ENCODE measurements around the gene FPGS.
A peak's percentile ranks its signal among the peaks of the same experiment; 100 is the strongest.

FPGS gene

GRCh38 chr9:127785933-127786772, 16.5 kb upstream of the FPGS start, which contains the start of gene CDK9:
Gene CDK9, plus strand, starts transcription at chr9:127786034. Its CDS starts 115 bp downstream, at chr9:127786149.
- H3K9me3 ChIP-seq (ENCODE audit: control insufficient read depth in 5 of 5, low read length in 5 of 5) = no peaks in the 10 kb centered on the region
- H3K27ac ChIP-seq (ENCODE audit: low read depth, low read length) = peak within 1 kb of the TSS; percentile 92
- peaks cover 6 to 70% (median 53%) of the 10 kb centered on the region in 5 donors for H3K4me1 ChIP-seq (ENCODE audit: control insufficient read depth in 5 of 5, insufficient read depth in 5 of 5, low read length in 5 of 5)
- H3K36me3 ChIP-seq (ENCODE audit: control insufficient read depth in 5 of 5, insufficient read depth in 5 of 5, low read length in 5 of 5) = peaks cover 0 to 42% (median 41%) of the 10 kb centered on the region in 5 donors
- no peaks in the 10 kb centered on the region for H3K27me3 ChIP-seq (ENCODE audit: control insufficient read depth in 5 of 5, insufficient read depth in 4 of 5, low read length in 5 of 5)
- H3K4me3 ChIP-seq (ENCODE audit: low read depth in 1 of 5, low read length in 5 of 5) = peak within 1 kb of the TSS; percentile 42 to 85 (median 81)
- peak within 1 kb of the TSS in 4 of 5 donors; percentile 71 to 96 (median 86) for H3K9ac ChIP-seq (ENCODE audit: low read length in 5 of 5)

DNA sequence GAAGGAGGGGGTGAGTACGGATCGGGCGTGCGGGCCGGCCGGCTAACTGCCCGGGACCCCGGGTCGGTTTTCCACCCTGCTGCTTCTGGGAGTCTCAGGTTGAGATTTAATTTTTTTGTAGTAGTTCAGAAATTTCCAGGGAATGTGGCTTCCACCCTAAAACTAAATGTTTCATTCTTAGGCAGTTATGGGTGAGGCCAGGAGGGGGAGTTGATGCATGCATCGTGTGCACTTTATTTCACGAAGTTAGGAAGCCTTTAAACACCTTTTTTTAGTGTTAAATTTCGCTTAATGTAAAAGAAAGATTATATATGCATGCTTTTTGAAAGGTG, 15.9 kb upstream of the FPGS start:
- Histone ChIP-seq H3K27ac (ENCODE audit: low read depth, low read length) (peak overlapping the region; percentile 92), H3K9me3 (ENCODE audit: control insufficient read depth in 5 of 5, low read length in 5 of 5) (no peaks in the 10 kb centered on the region), H3K4me3 (ENCODE audit: low read depth in 1 of 5, low read length in 5 of 5) (peak overlapping the region; percentile 42 to 85 (median 81)), H3K9ac (ENCODE audit: low read length in 5 of 5) (peak overlapping the region in 4 of 5 donors; percentile 71 to 96 (median 86)), H3K36me3 (ENCODE audit: control insufficient read depth in 5 of 5, insufficient read depth in 5 of 5, low read length in 5 of 5) (peaks cover 0 to 47% (median 44%) of the 10 kb centered on the region in 5 donors), H3K27me3 (ENCODE audit: control insufficient read depth in 5 of 5, insufficient read depth in 4 of 5, low read length in 5 of 5) (no peaks in the 10 kb centered on the region), H3K4me1 (ENCODE audit: control insufficient read depth in 5 of 5, insufficient read depth in 5 of 5, low read length in 5 of 5) (peaks cover 6 to 72% (median 53%) of the 10 kb centered on the region in 5 donors)

DNA sequence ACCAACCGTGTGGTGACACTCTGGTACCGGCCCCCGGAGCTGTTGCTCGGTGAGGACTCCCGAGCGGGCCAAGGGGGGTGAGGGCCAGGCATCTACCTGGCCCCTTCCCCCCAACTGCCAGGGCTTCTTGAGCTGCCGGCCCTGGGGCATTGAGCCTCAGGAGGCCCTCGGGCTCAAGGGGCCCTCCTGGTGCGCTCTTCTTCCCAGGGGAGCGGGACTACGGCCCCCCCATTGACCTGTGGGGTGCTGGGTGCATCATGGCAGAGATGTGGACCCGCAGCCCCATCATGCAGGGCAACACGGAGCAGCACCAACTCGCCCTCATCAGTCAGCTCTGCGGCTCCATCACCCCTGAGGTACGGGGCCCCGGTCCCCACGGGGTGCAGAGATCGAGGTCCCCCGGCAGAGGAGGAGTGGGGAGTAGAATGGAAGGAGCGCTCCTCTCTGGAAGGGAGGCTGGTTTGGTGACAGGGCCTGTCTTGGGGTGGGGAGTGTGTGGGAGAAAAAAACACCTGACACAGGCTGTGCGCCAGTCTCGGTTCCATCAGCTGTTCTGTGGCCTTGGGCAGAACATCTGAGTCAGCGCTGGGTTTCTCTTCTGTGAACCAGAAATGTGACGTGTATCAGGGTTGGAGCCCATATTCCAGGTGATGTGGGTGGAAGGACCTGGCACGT, 14.2 kb upstream of the FPGS start:
- peak overlapping the region in 1 of 5 donors; percentile 28 for H3K9ac ChIP-seq (ENCODE audit: low read length in 5 of 5)
- no peak overlapping the region for H3K4me3 ChIP-seq (ENCODE audit: low read depth in 1 of 5, low read length in 5 of 5)
- H3K27ac ChIP-seq (ENCODE audit: low read depth, low read length) = no peak overlapping the region
- peaks cover 0 to 61% (median 52%) of the 10 kb centered on the region in 5 donors for H3K36me3 ChIP-seq (ENCODE audit: control insufficient read depth in 5 of 5, insufficient read depth in 5 of 5, low read length in 5 of 5)
- H3K9me3 ChIP-seq (ENCODE audit: control insufficient read depth in 5 of 5, low read length in 5 of 5) = no peaks in the 10 kb centered on the region
- H3K4me1 ChIP-seq (ENCODE audit: control insufficient read depth in 5 of 5, insufficient read depth in 5 of 5, low read length in 5 of 5) = peaks cover 7 to 68% (median 48%) of the 10 kb centered on the region in 5 donors
- H3K27me3 ChIP-seq (ENCODE audit: control insufficient read depth in 5 of 5, insufficient read depth in 4 of 5, low read length in 5 of 5) = no peaks in the 10 kb centered on the region

DNA sequence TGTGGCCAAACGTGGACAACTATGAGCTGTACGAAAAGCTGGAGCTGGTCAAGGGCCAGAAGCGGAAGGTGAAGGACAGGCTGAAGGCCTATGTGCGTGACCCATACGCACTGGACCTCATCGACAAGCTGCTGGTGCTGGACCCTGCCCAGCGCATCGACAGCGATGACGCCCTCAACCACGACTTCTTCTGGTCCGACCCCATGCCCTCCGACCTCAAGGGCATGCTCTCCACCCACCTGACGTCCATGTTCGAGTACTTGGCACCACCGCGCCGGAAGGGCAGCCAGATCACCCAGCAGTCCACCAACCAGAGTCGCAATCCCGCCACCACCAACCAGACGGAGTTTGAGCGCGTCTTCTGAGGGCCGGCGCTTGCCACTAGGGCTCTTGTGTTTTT, 13.5 kb upstream of the FPGS start:
- H3K27me3 ChIP-seq (ENCODE audit: control insufficient read depth in 5 of 5, insufficient read depth in 4 of 5, low read length in 5 of 5) = no peaks in the 10 kb centered on the region
- H3K36me3 ChIP-seq (ENCODE audit: control insufficient read depth in 5 of 5, insufficient read depth in 5 of 5, low read length in 5 of 5) = peaks cover 0 to 61% (median 52%) of the 10 kb centered on the region in 5 donors
- peaks cover 7 to 64% (median 42%) of the 10 kb centered on the region in 5 donors for H3K4me1 ChIP-seq (ENCODE audit: control insufficient read depth in 5 of 5, insufficient read depth in 5 of 5, low read length in 5 of 5)
- peak overlapping the region; percentile 64 for H3K27ac ChIP-seq (ENCODE audit: low read depth, low read length)
- H3K9ac ChIP-seq (ENCODE audit: low read length in 5 of 5) = no peak overlapping the region
- H3K9me3 ChIP-seq (ENCODE audit: control insufficient read depth in 5 of 5, low read length in 5 of 5) = no peaks in the 10 kb centered on the region
- no peak overlapping the region for H3K4me3 ChIP-seq (ENCODE audit: low read depth in 1 of 5, low read length in 5 of 5)

DNA sequence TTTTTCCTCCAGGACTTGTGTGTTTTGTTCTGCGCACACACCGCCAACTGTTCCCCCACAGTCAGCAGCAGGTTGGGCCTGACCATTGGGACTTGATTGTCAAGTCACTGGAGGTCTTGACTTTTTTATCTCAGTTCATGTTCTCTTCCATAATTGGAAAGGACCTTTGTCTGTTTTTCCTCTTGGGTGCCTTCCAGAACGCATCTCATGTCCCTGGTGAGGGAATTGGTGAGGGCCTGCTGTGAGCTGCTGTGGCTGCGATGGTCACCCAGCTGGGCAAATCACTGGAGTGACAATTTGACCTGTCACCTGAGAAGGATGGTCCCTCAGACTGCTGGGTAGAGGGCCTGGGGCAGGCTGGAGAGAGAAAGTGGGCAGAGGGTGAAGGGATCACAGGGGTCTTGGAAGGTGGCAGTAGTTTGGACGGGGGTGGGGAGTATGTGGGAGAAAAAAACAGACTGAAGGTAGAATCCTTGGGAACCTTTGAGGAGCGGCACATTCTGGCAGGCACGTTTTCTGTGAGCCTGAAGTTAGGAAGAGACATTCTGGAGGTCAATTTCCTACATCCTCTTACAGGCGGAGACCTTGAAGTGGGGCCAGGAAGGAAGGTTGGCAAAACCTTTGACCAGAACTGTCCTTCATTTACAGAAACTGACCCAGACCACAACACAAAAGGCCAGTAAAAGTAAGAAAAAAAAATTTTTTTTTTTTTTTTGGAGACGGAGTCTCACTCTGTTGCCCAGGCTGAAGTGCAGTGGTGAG, 12.4 kb upstream of the FPGS start:
- peaks cover 0 to 61% (median 52%) of the 10 kb centered on the region in 5 donors for H3K36me3 ChIP-seq (ENCODE audit: control insufficient read depth in 5 of 5, insufficient read depth in 5 of 5, low read length in 5 of 5)

GRCh38 chr9:127791085-127791484, 11.6 kb upstream of the FPGS start:
- H3K27ac ChIP-seq (ENCODE audit: low read depth, low read length) = peak overlapping the region; percentile 64
- no peak overlapping the region for H3K4me3 ChIP-seq (ENCODE audit: low read depth in 1 of 5, low read length in 5 of 5)
- no peak overlapping the region for H3K9ac ChIP-seq (ENCODE audit: low read length in 5 of 5)
- no peaks in the 10 kb centered on the region for H3K9me3 ChIP-seq (ENCODE audit: control insufficient read depth in 5 of 5, low read length in 5 of 5)
- peaks cover 0 to 61% (median 52%) of the 10 kb centered on the region in 5 donors for H3K36me3 ChIP-seq (ENCODE audit: control insufficient read depth in 5 of 5, insufficient read depth in 5 of 5, low read length in 5 of 5)
- peaks cover 7 to 62% (median 40%) of the 10 kb centered on the region in 5 donors for H3K4me1 ChIP-seq (ENCODE audit: control insufficient read depth in 5 of 5, insufficient read depth in 5 of 5, low read length in 5 of 5)
- H3K27me3 ChIP-seq (ENCODE audit: control insufficient read depth in 5 of 5, insufficient read depth in 4 of 5, low read length in 5 of 5) = no peaks in the 10 kb centered on the region

More for the DNA sequence above, 12.4 kb upstream of the FPGS start:
- Histone ChIP-seq H3K9me3 (ENCODE audit: control insufficient read depth in 5 of 5, low read length in 5 of 5) (no peaks in the 10 kb centered on the region), H3K4me3 (ENCODE audit: low read depth in 1 of 5, low read length in 5 of 5) (no peak overlapping the region), H3K4me1 (ENCODE audit: control insufficient read depth in 5 of 5, insufficient read depth in 5 of 5, low read length in 5 of 5) (peaks cover 7 to 57% (median 38%) of the 10 kb centered on the region in 5 donors), H3K27me3 (ENCODE audit: control insufficient read depth in 5 of 5, insufficient read depth in 4 of 5, low read length in 5 of 5) (no peaks in the 10 kb centered on the region), H3K27ac (ENCODE audit: low read depth, low read length) (peak overlapping the region; percentile 64), H3K9ac (ENCODE audit: low read length in 5 of 5) (peak overlapping the region in 1 of 5 donors; percentile 43)

- Histone ChIP-seq H3K27ac (ENCODE audit: low read depth, low read length) (peak overlapping the region; percentile 27), H3K36me3 (ENCODE audit: control insufficient read depth in 5 of 5, insufficient read depth in 5 of 5, low read length in 5 of 5) (peaks cover 0 to 54% (median 48%) of the 10 kb centered on the region in 5 donors)
Measured at GRCh38 chr9:127792417-127793031, 10.2 kb upstream of the FPGS start.

GRCh38 chr9:127793093-127793708, 9.5 kb upstream of the FPGS start:
- Histone ChIP-seq H3K36me3 (ENCODE audit: control insufficient read depth in 5 of 5, insufficient read depth in 5 of 5, low read length in 5 of 5) (peaks cover 0 to 47% (median 41%) of the 10 kb centered on the region in 5 donors), H3K27ac (ENCODE audit: low read depth, low read length) (peak overlapping the region; percentile 30), H3K27me3 (ENCODE audit: control insufficient read depth in 5 of 5, insufficient read depth in 4 of 5, low read length in 5 of 5) (no peaks in the 10 kb centered on the region), H3K9me3 (ENCODE audit: control insufficient read depth in 5 of 5, low read length in 5 of 5) (no peaks in the 10 kb centered on the region), H3K4me3 (ENCODE audit: low read depth in 1 of 5, low read length in 5 of 5) (no peak overlapping the region), H3K9ac (ENCODE audit: low read length in 5 of 5) (peak overlapping the region in 1 of 5 donors; percentile 47), H3K4me1 (ENCODE audit: control insufficient read depth in 5 of 5, insufficient read depth in 5 of 5, low read length in 5 of 5) (peaks cover 5 to 57% (median 40%) of the 10 kb centered on the region in 5 donors)

More at GRCh38 chr9:127792417-127793031, 10.2 kb upstream of the FPGS start:
- H3K9me3 ChIP-seq (ENCODE audit: control insufficient read depth in 5 of 5, low read length in 5 of 5) = no peaks in the 10 kb centered on the region
- no peak overlapping the region for H3K9ac ChIP-seq (ENCODE audit: low read length in 5 of 5)
- no peaks in the 10 kb centered on the region for H3K27me3 ChIP-seq (ENCODE audit: control insufficient read depth in 5 of 5, insufficient read depth in 4 of 5, low read length in 5 of 5)
- H3K4me3 ChIP-seq (ENCODE audit: low read depth in 1 of 5, low read length in 5 of 5) = no peak overlapping the region
- H3K4me1 ChIP-seq (ENCODE audit: control insufficient read depth in 5 of 5, insufficient read depth in 5 of 5, low read length in 5 of 5) = peaks cover 5 to 62% (median 37%) of the 10 kb centered on the region in 5 donors
